HG03060 (cell line): ENCODE results near the gene PRKAR2B.

Experiments
- ATAC-seq: cut with Tn5 transposase; IDR thresholded peaks from one replicate; pipeline ENCODE4 v1.9.1; 2021; ENCODE audit warnings: low read depth, moderate number of reproducible peaks; ENCODE audit not compliant: unreplicated experiment

PRKAR2B gene

DNA sequence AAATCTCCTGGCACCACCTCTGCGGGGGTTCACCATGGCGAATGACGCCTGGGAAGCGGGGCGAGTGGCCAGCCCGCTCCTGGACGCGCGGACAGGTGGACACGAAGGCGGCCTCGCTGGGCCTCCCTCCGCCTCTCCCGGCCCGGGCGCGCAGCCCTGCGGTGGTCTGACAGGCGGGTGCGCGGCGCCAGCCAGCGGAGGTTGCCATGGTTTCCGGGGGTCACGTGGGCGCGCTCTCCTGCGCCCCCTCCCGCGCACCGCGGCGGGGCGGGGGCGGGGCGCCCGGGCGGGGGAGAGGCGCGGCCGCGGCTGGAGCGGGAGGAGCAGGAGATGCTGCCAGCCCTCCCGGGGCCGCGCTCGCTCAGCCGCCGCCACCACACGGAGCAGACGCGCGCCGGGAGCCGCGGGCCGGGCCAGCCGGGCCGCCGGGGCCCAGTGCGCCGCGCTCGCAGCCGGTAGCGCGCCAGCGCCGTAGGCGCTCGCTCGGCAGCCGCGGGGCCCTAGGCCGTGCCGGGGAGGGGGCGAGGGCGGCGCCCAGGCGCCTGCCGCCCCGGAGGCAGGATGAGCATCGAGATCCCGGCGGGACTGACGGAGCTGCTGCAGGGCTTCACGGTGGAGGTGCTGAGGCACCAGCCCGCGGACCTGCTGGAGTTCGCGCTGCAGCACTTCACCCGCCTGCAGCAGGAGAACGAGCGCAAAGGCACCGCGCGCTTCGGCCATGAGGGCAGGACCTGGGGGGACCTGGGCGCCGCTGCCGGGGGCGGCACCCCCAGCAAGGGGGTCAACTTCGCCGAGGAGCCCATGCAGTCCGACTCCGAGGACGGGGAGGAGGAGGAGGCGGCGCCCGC is at the start of gene PRKAR2B:
Gene PRKAR2B, plus strand, starts transcription at position 359 of the 848 bp plus-strand sequence. Its CDS starts 203 bp downstream, at position 562.
- ATAC-seq, result no peak

GRCh38 chr7:106994833-106995232 is 49.7 kb upstream of the PRKAR2B start:
- ATAC-seq, result no peak

GRCh38 chr7:106997487-106998271 is 46.8 kb upstream of the PRKAR2B start:
- ATAC-seq, result no peak

- ATAC-seq, result no peak
Measured at GRCh38 chr7:106999023-106999422, 45.5 kb upstream of the PRKAR2B start.

- ATAC-seq, result no peak
Measured at GRCh38 chr7:107001490-107001889, 43.0 kb upstream of the PRKAR2B start.

DNA sequence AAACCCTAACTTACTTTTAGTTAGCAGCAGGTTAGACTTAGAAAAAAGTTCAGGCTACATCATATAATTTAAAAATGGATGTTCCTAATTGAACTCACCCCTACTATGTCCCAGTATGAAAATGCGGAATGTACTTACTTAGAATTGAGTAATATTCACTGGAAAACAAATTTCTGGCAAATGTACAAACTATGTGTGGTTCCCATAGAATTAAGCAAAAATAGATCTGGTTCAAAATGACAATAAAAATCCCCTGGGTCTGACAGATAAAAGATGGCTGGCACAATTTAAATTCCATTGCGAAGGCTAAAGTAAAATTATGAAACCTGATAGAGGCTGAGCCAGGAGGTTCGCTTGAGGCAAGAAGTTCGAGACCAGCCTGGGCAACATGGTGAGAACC is 42.4 kb upstream of the PRKAR2B start:
- ATAC-seq, result no peak

GRCh38 chr7:107002529-107002998 is 41.9 kb upstream of the PRKAR2B start:
- no peak for ATAC-seq

DNA sequence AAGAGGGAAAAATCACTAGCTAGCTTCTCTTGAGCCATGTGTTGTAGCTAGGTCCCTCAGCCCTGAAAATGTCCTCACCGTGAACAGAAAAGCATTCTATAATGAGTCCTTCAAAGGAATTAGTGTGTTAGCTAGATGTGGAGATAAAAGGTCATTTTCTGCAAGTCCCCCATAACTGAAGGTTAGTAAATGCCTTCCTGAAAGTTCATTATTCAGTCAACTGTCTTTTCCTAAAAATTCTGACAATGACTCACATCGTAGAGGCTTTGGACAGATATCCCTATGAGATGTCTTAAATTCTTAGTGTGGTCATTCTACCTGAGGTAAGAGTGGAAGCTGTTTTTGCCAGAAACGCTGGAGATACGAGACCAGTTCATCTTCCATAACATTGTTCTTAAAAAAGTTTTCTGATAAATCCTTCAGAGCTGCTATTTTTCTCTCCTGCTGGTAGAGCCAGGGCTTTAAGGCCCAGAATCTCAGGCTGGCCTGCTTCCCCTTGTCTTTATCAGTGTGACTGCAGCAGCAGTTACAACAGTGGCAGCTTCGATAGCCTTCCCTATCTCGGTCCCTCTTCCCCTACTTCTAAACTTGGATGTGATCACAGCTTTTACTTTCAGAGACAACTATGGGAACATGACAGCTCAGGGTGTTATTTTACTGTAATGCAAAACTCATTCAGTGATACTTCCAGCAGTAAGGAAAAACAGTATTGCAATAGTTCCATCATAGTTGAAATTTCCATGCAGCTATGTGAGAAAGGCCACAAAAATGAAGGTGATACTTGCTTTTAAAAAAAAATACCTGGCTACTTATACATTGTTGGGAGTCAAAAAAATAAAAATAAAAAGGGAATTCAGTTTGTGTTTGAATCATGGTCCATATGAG is 37.3 kb upstream of the PRKAR2B start:
- ATAC-seq, result no peak

DNA sequence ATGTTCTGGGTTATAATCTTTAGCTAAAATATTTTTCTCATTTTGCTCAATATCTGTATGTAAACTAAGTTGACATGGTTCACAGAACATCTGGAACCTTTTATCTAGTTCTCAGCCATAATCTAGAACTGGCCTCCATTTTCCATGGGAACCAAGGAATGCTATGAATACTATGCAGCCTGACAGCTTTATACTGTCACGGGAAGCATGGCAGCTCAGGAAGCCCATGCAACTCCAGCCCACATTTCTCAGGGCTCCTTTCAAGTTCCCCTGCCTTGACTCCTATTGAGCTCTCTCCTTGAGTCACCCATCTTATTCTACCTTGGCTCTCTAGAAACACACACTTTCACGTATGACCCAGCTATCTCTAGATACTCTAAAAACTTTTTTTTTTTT is 36.6 kb upstream of the PRKAR2B start:
- ATAC-seq, result no peak

DNA sequence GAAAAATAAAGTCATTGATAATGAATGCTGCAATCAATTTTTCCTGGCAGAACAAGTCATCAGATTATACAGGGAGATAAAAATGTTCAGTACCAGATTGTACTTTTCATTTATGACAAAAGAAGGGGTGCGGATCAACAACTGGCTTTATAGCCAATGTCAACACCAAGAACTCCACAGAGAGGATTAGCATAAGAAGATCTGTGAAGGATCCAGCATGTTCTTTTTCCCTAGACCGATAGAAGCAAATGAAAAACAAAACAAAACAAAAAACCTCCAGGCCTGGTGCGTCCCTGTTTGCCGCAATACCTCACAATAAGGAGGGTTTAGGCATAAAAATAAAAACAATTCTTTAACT is 34.7 kb upstream of the PRKAR2B start:
- ATAC-seq, result no peak

DNA sequence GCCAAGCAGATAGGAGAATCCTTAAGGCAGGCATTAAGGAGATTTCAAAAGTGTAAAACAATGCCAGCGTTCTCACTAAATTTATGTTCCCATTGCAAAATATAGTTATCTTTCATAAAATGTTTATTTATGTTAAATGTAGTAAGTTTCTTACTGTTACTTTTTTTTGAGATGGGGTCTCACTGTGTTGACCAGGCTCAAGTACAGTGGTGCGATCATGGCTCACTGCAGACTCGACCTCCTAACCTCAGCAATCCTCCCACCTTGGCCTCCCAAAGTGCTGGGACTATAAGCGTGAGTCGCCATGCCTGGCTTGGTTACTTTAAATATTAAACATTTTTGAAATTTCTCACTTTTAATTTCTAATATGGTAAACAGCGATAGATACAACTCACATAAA is 31.8 kb upstream of the PRKAR2B start:
- ATAC-seq, result no peak

DNA sequence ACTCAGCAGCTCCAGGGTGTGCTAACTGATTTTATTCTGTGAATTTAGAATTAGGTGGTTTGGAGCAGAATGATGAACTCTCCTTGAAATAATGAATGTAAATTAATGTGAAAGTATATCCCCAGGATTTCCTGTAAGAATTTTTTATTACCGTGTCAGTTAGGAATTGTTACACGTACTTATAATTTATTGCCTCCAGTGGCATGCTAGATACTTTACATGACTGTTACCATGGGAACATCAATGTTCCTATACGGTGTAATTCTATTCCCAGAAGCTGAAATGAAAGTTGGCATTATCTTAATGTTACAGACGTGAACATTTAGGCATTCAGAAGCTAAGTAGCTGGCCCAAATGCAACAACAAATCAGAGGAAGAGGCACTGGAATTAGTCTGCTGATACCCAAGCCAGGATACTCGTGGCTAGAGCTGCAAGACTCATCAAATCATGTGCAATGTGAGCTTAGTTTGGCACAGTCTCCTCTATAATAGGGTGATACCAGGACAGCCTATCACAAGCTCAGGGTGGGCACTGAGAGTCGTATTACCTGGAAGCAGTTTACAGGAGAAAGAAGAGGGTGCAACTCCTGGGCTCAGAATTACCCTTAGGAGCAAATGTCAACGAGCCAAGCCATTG is 30.0 kb upstream of the PRKAR2B start:
- ATAC-seq, result no peak

GRCh38 chr7:107016312-107016711 is 28.2 kb upstream of the PRKAR2B start:
- ATAC-seq, result no peak

- ATAC-seq, result no peak
Measured at GRCh38 chr7:107017965-107018719, 26.4 kb upstream of the PRKAR2B start.

GRCh38 chr7:107020400-107020799 is 24.1 kb upstream of the PRKAR2B start:
- ATAC-seq, result no peak

DNA sequence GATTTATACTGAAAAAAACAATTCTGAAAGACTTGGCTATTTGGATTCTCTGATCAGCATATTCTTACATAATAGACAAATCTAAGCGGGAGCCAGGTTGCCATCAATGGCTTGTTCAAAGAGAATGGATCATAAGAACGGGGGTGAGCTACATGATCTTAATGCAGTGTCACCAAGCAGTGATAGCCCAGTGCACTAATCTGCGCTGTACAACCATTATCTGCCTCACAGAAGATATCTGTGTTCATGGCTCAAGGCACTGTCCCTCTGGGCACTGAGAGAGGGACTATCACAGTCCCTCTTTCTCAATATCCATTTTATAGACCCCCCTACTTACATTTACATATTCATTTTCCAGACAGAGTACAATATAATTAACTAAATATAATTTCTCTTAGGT is 22.9 kb upstream of the PRKAR2B start:
- no peak for ATAC-seq

DNA sequence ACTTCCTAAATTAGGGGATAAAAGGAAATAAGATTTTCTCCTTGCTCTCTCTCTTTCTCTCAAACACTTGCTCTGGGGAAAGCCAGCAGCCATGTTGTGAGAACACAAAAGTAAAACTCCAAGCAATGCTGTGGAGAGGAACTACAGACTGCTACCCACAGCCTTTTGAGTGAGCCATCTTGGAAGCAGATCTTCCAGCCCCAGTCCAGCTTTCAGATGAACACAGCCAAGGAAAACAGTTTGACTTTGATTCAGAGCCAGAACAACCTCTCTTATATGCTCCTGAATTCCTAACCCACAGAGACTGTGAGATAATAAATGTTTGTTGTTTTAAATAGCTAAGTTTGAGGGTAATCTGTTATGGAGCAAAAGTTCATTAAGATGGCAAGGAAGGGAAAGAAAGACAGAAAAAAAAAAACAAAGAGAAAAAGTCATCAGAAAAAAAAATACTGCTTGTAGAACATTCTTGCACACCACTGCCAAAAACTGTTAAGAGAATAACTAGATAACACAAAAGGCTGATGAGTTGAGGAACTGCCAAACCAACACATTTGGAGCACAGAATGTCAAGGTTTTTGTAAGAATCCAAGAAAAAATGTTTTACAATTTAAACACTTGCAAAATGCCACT is 20.9 kb upstream of the PRKAR2B start:
- ATAC-seq, result no peak

DNA sequence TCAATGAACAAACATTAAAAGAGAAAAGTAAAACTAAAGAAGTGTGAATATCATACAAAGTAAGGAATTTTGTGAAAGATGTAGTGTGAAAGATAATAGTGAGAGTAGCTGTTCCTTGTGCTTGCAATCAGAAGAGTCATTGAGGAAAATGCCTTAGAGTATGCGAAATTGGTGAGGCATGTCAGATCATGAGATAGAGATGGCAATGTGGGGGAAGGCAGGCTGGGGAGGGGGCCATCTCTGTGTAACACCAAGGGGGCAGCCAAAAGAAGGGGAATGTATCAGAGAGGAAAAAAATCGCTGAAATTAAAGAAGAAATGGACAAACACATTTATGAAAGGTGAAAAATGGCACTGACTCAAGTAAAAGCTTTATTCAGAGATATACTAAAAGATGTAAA is 19.6 kb upstream of the PRKAR2B start:
- ATAC-seq, result no peak

DNA sequence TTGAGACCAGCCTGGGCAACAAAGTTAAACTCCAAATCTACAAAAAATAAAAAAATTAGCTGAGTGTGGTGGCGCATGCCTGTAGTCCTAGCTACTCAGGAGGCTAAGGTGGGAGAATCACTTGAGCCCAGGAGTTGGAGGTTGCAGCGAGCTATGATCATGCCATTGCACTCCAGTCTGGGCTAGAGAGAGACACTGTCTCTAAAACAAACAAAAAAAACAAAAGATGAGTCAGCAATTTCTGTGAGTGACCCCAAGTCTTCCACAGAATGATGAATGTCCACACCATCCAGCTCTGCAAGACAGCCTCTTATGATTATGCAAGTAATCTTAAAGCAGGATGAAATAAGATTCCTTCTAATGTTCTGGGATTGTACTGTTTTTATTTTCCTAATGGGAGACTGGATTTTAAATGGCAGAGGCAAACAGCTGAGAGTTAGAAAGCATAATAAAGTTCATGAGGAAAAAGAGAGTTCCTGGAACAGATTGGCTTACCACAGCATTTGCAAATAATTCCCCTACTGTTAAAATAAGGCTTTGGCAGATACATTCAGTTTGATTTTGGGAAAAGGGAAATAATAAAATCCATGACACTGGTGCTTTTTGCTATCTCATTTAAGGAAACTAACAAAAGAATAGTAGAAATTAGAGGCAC is 18.9 kb upstream of the PRKAR2B start:
- ATAC-seq, result no peak
